ENCODE results near the gene FLVCR1.

FLVCR1 gene

GRCh38 chr1:212945463-212946160 is 87.5 kb downstream of the FLVCR1 start:
- peak in 1 of 2 donors; percentile 14 for DNase-seq

GRCh38 chr1:212946872-212947271 is 88.8 kb downstream of the FLVCR1 start:
- no peak for DNase-seq
